Mucosa of gallbladder (tissue), 1 donor: ENCODE results near the gene TSPAN5. TPM values are rescaled to one million over a fixed set of nuclear protein-coding genes. Genes with fewer than 3 reads are reported as not detected.

Experiments used
- DNase-seq: peaks from one replicate; pipeline ENCODE4 v3.0.0-alpha.2; 2020; ENCODE audit warnings: low spot score
- total RNA-seq: library from RNA; stranded (reverse); gene quantifications from one replicate; pipeline ENCODE4 v1.2.1, GENCODE V29; 2021
- donor health status: DM: no; HTN: no; CAD: no.

The TSPAN5 gene
- total RNA-seq, 1 donor from 2014 or later, result 3.2 TPM

GRCh38 chr4:98586291-98586961 lies 72.0 kb downstream of the TSPAN5 start:
- no peak for DNase-seq

DNA sequence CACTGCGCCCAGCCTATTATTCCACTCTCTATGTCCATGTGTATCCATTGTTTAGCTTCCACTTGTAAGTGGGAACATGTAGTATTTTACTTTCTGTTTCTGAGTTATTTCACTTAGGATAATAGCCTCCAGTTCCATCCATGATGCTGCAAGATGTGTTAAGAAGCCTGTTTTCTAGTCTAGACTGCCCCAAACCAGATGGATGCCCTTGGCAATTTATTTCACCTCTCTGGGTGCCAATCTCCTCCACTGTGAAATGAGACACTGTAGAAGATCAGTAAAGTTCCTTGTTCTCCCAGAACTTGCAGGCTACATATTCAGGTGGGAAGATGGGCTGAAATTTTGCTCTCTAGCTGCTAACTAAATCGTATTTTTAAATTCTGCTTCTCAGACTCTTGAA lies 72.8 kb downstream of the TSPAN5 start:
- no peak for DNase-seq

GRCh38 chr4:98584265-98584664 lies 74.1 kb downstream of the TSPAN5 start:
- no peak for DNase-seq

- no peak for DNase-seq
Observed at GRCh38 chr4:98583265-98583664, 75.1 kb downstream of the TSPAN5 start.

GRCh38 chr4:98581126-98581525 lies 77.3 kb downstream of the TSPAN5 start:
- no peak for DNase-seq

GRCh38 chr4:98577956-98578355 lies 80.5 kb downstream of the TSPAN5 start:
- DNase-seq, result no peak

- no peak for DNase-seq
Observed at GRCh38 chr4:98574816-98575215, 83.6 kb downstream of the TSPAN5 start.

- DNase-seq, result no peak
Observed at GRCh38 chr4:98573791-98574190, 84.6 kb downstream of the TSPAN5 start.

- DNase-seq, result no peak
Observed at GRCh38 chr4:98572697-98573096, 85.7 kb downstream of the TSPAN5 start.

- DNase-seq, result no peak
Observed at GRCh38 chr4:98571161-98571786, 87.1 kb downstream of the TSPAN5 start.

GRCh38 chr4:98570151-98570797 lies 88.1 kb downstream of the TSPAN5 start:
- DNase-seq, result no peak

- DNase-seq, result no peak
Observed at GRCh38 chr4:98568941-98569663, 89.3 kb downstream of the TSPAN5 start.

DNA sequence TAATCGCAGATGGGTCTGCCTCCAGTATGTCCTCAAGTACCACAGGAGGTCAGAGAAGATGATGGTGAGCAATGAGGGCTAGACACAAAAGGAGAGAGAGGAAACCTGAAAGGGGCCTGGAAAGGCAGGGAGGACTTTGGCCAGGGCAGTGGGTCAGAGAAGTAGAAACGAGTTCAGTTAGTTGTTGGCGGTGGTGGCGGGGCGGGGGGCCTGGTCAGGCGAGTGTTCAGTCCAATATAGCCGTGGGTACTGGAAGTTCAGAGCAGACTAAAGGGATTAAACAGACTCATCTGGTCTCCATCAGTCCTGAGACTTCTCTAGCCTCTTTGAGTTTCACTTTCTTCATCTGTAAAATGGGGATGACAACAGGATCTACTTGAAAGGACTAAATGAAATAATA lies 90.8 kb downstream of the TSPAN5 start:
- no peak for DNase-seq

- DNase-seq, result no peak
Observed at GRCh38 chr4:98566361-98567008, 91.9 kb downstream of the TSPAN5 start.

GRCh38 chr4:98565681-98566301 lies 92.6 kb downstream of the TSPAN5 start:
- DNase-seq, result no peak

DNA sequence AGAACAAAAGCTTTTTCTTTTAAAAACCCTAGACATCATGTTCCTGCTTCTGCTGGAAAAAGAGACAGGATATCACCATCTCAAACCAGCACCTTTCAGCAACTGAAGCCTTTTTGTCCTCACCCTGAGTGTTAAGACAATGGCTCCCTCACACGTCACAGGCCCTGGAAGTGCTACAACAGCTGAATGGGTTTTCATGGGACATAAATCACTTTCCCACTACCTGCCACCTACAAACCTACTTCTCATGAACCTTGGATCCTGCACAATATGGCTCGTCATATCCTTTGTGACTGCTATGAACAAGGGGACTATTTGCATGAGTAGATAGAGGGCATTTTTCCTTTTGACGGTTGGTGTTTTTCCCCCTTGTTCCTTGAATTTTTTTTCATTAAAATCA lies 93.6 kb downstream of the TSPAN5 start:
- DNase-seq, result no peak

GRCh38 chr4:98560321-98560720 lies 98.1 kb downstream of the TSPAN5 start:
- no peak for DNase-seq

DNA sequence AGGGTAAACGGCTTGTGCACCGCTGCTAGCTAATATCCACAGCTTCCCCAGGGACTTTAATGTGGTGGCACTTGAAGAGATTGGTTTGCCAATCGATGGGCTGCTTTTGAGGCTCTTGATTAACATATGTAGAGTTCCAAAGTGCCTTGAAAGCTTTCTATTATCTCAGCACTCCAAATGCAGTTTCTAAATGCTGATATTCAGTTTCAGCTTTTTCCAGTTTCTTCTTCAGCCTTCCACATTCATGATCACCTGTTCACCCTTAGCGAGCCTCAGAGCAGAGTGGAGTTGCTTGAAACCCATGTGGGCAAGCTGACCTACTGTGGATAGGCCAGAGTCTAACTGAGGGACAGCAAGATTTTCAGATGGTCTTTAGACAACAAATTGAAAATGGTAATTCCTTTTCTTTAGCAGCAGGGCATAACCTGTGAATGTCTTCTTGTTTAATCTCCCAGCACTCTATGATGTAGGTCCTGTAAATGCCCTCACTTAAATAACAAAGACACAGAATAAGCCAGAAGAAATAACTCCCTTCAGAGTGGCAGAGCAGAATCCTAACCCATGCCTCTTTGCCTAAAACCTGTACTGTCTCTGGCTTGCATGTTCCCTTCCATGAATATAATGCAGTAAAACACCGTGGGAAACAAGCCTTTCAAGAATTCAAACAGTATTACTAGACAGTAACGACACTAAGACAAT lies 99.8 kb downstream of the TSPAN5 start:
- DNase-seq, result no peak

- no peak for DNase-seq
Observed at GRCh38 chr4:98557194-98557892, 101.1 kb downstream of the TSPAN5 start.

GRCh38 chr4:98556451-98556850 lies 102.0 kb downstream of the TSPAN5 start:
- no peak for DNase-seq
